H1 (cell line): ENCODE measurements around the gene ZFHX2. TPM values are rescaled to one million over a fixed set of nuclear protein-coding genes. Genes with fewer than 3 reads are reported as not detected.

ENCODE experiments used
- ATF2 ChIP-seq: IDR thresholded peaks from 2 replicates; pipeline ENCODE4 v1.6.1; 2012; ENCODE audit warnings: low read length, inconsistent platforms
- CHD7 ChIP-seq: fragments of 300-600 bp; sonication (generic); IDR thresholded peaks from 2 replicates; pipeline ENCODE4 v1.7.1; 2012; ENCODE audit warnings: low read length, moderate library complexity, mild to moderate bottlenecking, inconsistent platforms; ENCODE audit not compliant: insufficient replicate concordance
- EGR1 ChIP-seq: IDR thresholded peaks from 2 replicates; pipeline ENCODE4 v1.6.1; 2011; ENCODE audit warnings: low read depth, low read length, borderline replicate concordance
- YY1 ChIP-seq: IDR thresholded peaks from 2 replicates; pipeline ENCODE4 v1.6.1; 2011; ENCODE audit warnings: low read depth, mild to moderate bottlenecking, low read length
- polyA plus RNA-seq, 7 experiments: library from polyadenylated mRNA; depleted of rRNA in 3 of 7; stranded (reverse) in 5 of 7; unstranded in 2 of 7; fragments of >200 nt in 5 of 7; fragments of 200-250 nt in 2 of 7; gene quantifications; 1 replicate in 5 of 7; 2 replicates in 1 of 7; 4 replicates in 1 of 7; pipeline versions ENCODE4 v1.2.1 to v1.2.3, GENCODE V29; 2011 to 2013; ENCODE audit warnings: missing spikeins in 2 of 7, mixed read lengths in 2 of 7
- total RNA-seq: library from RNA; stranded (reverse); fragmentation: NEBNext Ultra II Directional; extraction: Animal tissue kit (Norgen Biotek cat#: 25700); gene quantifications from 2 replicates; pipeline ENCODE4 v1.2.1, GENCODE V29; 2021

The ZFHX2 gene
- total and polyA plus RNA-seq, 2 of the 8 experiments (the other 6 are each of a cell fraction or from before 2014, with no cell fraction given): 2.7 to 27.0 TPM

- TF ChIP-seq CHD7 (no peak), YY1 (peak; percentile 54; the same call in 1 of the 2 replicates), EGR1 (no peak), ATF2 (no peak)
- TF ChIP-seq, all 59 proteins: peak for 7
Observed at GRCh38 chr14:23588884-23589598, 37.5 kb upstream of the ZFHX2 start (continued).
